GM19043 (cell line): ENCODE data around the gene TRIM10.

Experiments
- ATAC-seq: cut with Tn5 transposase; IDR thresholded peaks from one replicate; pipeline ENCODE4 v1.9.1; 2021; ENCODE audit warnings: low read depth; ENCODE audit not compliant: unreplicated experiment

Gene TRIM10

GRCh38 chr6:30160785-30161531 lies at the start of gene TRIM10:
TRIM10 (minus strand) TSS chr6:30161211; CDS start chr6:30160858, 353 bp downstream.
- no peak for ATAC-seq

GRCh38 chr6:30207619-30208295 lies 46.7 kb upstream of the TRIM10 start:
- ATAC-seq, result no peak

- ATAC-seq, result no peak
These were observed 46.0 kb upstream of the TRIM10 start for GRCh38 chr6:30206799-30207618.

GRCh38 chr6:30206152-30206551 lies 45.1 kb upstream of the TRIM10 start:
- ATAC-seq, result no peak

- ATAC-seq, result no peak
These were observed 43.1 kb upstream of the TRIM10 start for GRCh38 chr6:30204116-30204515.

GRCh38 chr6:30202366-30202765 lies 41.4 kb upstream of the TRIM10 start:
- ATAC-seq, result no peak

- no peak for ATAC-seq
These were observed 39.7 kb upstream of the TRIM10 start for GRCh38 chr6:30200551-30201281.

- no peak for ATAC-seq
These were observed 37.4 kb upstream of the TRIM10 start for GRCh38 chr6:30198166-30199084.

- no peak for ATAC-seq
These were observed 35.4 kb upstream of the TRIM10 start for GRCh38 chr6:30196376-30196775.

- ATAC-seq, result no peak
These were observed 34.9 kb upstream of the TRIM10 start for GRCh38 chr6:30195951-30196350.

GRCh38 chr6:30194797-30195690 lies 34.0 kb upstream of the TRIM10 start:
- ATAC-seq, result no peak

GRCh38 chr6:30192076-30192475 lies 31.1 kb upstream of the TRIM10 start:
- no peak for ATAC-seq

GRCh38 chr6:30188541-30188940 lies 27.5 kb upstream of the TRIM10 start:
- no peak for ATAC-seq

GRCh38 chr6:30185846-30186484 lies 25.0 kb upstream of the TRIM10 start:
- ATAC-seq, result no peak

- ATAC-seq, result no peak
These were observed 23.5 kb upstream of the TRIM10 start for GRCh38 chr6:30184417-30185031.

- no peak for ATAC-seq
These were observed 19.1 kb upstream of the TRIM10 start for GRCh38 chr6:30180145-30180544.

- no peak for ATAC-seq
These were observed 17.8 kb upstream of the TRIM10 start for GRCh38 chr6:30178837-30179236.

- no peak for ATAC-seq
These were observed 14.8 kb upstream of the TRIM10 start for GRCh38 chr6:30175765-30176164.
